AG09309 (cell line): ENCODE results near the gene SCGB1A1.

ENCODE experiments used
- DNase-seq: peaks from one replicate; pipeline ENCODE4 v3.0.0-alpha.2; 2010; ENCODE audit warnings: low read depth
- H3K4me3 ChIP-seq: 2 replicates; pipeline ENCODE4 v1.5.1; 2011; ENCODE audit warnings: mild to moderate bottlenecking, low read depth, low read length, moderate library complexity; ENCODE audit not compliant: control insufficient read depth
- CTCF ChIP-seq: IDR thresholded peaks from 2 replicates; pipeline ENCODE4 v1.5.1; 2011; ENCODE audit warnings: mild to moderate bottlenecking, low read depth, low read length, inconsistent platforms; ENCODE audit not compliant: insufficient read depth, control insufficient read depth; ENCODE audit errors: missing control alignments

Gene SCGB1A1

GRCh38 chr11:62462508-62462892 is 43.7 kb downstream of the SCGB1A1 start:
- no peak overlapping the region for H3K4me3 ChIP-seq
- no peak for DNase-seq
- TF ChIP-seq CTCF, result no peak

GRCh38 chr11:62463121-62463542 is 44.3 kb downstream of the SCGB1A1 start:
- DNase-seq, result no peak
- TF ChIP-seq CTCF, result no peak
- H3K4me3 ChIP-seq, result no peak overlapping the region

GRCh38 chr11:62464655-62465054 is 45.8 kb downstream of the SCGB1A1 start:
- no peak for DNase-seq
- no peak for TF ChIP-seq CTCF

GRCh38 chr11:62466444-62466843 is 47.6 kb downstream of the SCGB1A1 start:
- no peak for TF ChIP-seq CTCF
- H3K4me3 ChIP-seq, result no peak overlapping the region
- no peak for DNase-seq

More at GRCh38 chr11:62464655-62465054, 45.8 kb downstream of the SCGB1A1 start:
- H3K4me3 ChIP-seq, result no peak overlapping the region

DNA sequence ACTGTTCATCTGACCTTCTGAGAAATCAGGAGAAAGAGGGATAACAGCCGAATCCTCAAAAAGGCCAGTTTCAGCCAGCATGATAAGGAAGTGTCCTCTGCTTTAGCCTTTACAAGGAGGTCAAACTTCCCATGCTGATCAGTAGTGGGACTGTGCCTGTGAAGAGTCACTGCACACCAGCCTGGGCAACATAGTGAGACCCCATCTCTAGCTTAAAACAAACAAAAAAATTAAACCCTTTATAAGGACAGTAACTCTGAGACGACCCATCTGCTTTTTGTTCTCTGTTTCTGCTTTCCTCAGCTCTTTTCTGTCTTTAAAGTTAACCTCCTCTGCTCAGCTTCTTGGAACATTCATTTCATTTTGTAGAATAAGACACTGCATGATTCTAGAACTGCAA is 49.7 kb downstream of the SCGB1A1 start:
- no peak overlapping the region for H3K4me3 ChIP-seq
- TF ChIP-seq CTCF, result no peak
- DNase-seq, result no peak

GRCh38 chr11:62471603-62472002 is 52.8 kb downstream of the SCGB1A1 start:
- DNase-seq, result no peak
- no peak overlapping the region for H3K4me3 ChIP-seq
- no peak for TF ChIP-seq CTCF

DNA sequence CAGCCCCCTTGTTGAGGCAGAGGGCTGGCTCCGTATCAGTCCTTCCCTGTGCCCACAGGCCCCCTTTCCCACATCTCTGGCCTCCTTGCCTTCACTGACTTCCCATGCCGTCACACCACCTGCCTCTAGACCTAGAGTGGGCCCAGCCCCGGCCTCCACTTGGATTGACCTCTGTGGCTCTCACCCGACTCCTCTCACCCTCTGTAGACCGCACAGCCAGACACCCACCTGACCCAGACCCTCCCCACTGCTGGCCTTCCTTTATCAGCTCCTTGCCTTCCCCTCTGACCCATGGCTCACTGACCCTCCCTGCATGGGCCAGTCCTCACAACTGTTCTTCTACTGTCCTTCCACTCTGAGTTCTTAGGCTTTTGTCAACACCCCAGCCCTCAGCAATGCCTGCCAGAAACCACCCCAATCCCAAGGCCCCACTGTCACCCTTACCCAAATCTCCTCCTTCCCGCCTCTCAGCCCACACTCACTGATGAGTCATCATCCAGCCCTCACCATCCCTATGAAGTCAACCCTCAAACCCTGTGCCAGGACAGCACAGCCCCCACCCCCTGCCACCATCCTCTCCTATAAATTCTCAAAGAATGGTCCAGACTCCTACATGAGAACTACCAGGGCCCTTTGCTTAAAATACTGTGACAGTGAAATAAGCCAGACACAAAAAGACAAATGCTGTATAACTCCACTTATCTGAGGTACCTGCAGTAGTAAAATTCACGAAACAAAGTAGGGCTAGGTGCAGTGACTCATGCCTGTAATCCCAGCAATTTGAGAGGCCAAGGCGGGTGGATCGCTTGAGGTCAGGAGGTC is 53.4 kb downstream of the SCGB1A1 start:
- no peak for TF ChIP-seq CTCF
- H3K4me3 ChIP-seq, result no peak overlapping the region
- no peak for DNase-seq
